RWPE2 (cell line): ENCODE data around the gene SNW1.
A peak's percentile ranks its signal among the peaks of the same experiment; 100 is the strongest.

Source experiments
- ATAC-seq: fragments of 200-7000 bp; cut with Tn5 transposase; 3 replicates; pipeline ENCODE4 v1.9.1; 2021; ENCODE audit warnings: low read depth
- DNase-seq: peaks from one replicate; pipeline ENCODE4 v3.0.0-alpha.2; 2020; ENCODE audit warnings: low spot score
- H3K27ac ChIP-seq: fragments of 450-650 bp; 2 replicates; pipeline ENCODE4 v1.5.1; 2017; ENCODE audit warnings: mild to moderate bottlenecking; ENCODE audit not compliant: poor library complexity, severe bottlenecking
- H3K27me3 ChIP-seq: fragments of 250-450 bp; sonication (Bioruptor Pico); 2 replicates; pipeline ENCODE4 v1.5.1; 2021; ENCODE audit warnings: mild to moderate bottlenecking, moderate library complexity; ENCODE audit not compliant: insufficient read depth, poor library complexity, severe bottlenecking
- H3K36me3 ChIP-seq: fragments of 250-450 bp; sonication (Bioruptor Pico); 2 replicates; pipeline ENCODE4 v1.5.1; 2020; ENCODE audit warnings: low read depth, mild to moderate bottlenecking, moderate library complexity
- H3K4me1 ChIP-seq: fragments of 250-450 bp; sonication (Bioruptor Pico); 2 replicates; pipeline ENCODE4 v1.5.1; 2021; ENCODE audit warnings: mild to moderate bottlenecking, moderate library complexity; ENCODE audit not compliant: insufficient read depth, poor library complexity, severe bottlenecking
- H3K4me3 ChIP-seq: fragments of 250-450 bp; sonication (Bioruptor Pico); 2 replicates; pipeline ENCODE4 v1.5.1; 2021; ENCODE audit warnings: mild to moderate bottlenecking, moderate library complexity; ENCODE audit not compliant: severe bottlenecking
- H3K9me3 ChIP-seq: fragments of 250-450 bp; sonication (Bioruptor Pico); 2 replicates; pipeline ENCODE4 v1.5.1; 2021; ENCODE audit warnings: mild to moderate bottlenecking, moderate library complexity; ENCODE audit not compliant: severe bottlenecking
- CTCF ChIP-seq: fragments of 450-650 bp; IDR thresholded peaks from one replicate; pipeline ENCODE4 v1.5.1; 2017; ENCODE audit warnings: mild to moderate bottlenecking, moderate library complexity; ENCODE audit not compliant: poor library complexity, severe bottlenecking

Gene SNW1

DNA sequence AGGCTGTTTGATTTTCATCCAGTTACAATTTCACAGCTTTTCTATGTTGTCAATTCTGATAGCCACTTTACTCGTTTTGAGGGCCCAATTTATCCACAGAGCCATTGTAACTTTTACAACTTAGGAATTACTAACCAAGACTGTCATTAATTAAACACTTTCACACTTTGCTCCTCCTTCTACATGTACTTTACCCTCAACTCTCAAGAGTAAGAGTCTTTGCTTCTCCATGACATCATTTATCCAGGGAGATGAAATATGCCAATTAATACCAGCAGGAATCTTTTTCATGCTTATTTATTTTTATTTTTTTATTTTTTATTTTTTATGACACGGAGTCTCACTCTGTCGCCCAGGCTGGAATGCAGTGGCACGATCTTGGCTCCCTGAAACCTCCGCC, 39.5 kb downstream of the SNW1 start:
- ATAC-seq (no peak), DNase-seq (no peak)
- no peaks in the 10 kb centered on the region for H3K9me3 ChIP-seq
- TF ChIP-seq CTCF: no peak
- H3K27ac ChIP-seq: no peak overlapping the region
- no peaks in the 10 kb centered on the region for H3K4me1 ChIP-seq
- peaks cover 97% of the 10 kb centered on the region for H3K36me3 ChIP-seq
- H3K4me3 ChIP-seq: no peak overlapping the region
- H3K27me3 ChIP-seq: no peaks in the 10 kb centered on the region

DNA sequence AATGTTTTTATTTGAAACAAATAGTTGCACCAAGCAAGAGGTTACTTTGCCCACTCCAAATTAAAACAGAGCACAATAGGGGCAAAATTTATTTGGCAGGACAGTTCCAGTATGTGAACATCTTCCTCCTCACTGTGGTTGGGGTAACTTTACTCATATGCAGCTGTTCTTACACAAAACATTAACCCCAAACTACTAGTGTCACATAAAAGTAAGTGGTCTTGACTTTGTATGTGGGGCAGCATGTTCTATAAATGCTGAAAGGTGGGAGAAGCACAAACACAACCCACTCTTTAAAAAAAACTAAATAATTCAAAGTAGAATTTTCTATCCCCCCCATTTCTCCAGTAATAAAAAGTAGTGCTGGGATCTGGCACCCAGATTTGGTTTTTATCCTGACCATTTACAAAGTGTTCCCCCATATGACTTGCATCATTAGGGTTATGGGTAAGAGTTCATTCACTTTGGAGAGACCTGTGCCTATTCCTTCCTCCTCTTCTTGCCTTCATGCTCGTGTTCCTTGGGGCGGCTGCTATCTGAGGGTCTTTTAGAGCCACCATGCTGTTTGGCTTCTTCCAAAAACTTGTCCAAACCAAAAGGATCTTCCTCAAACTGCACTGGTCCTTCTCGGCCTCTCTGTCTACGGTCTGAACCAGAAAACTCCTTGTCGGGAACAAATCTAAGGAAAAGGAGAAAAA, 43.2 kb downstream of the SNW1 start:
- H3K36me3 ChIP-seq: peaks cover 98% of the 10 kb centered on the region
- DNase-seq (no peak), ATAC-seq (no peak)
- no peak for TF ChIP-seq CTCF
- H3K27ac ChIP-seq: no peak overlapping the region
- no peak overlapping the region for H3K4me3 ChIP-seq
- no peaks in the 10 kb centered on the region for H3K27me3 ChIP-seq
- no peaks in the 10 kb centered on the region for H3K4me1 ChIP-seq
- H3K9me3 ChIP-seq: no peaks in the 10 kb centered on the region

DNA sequence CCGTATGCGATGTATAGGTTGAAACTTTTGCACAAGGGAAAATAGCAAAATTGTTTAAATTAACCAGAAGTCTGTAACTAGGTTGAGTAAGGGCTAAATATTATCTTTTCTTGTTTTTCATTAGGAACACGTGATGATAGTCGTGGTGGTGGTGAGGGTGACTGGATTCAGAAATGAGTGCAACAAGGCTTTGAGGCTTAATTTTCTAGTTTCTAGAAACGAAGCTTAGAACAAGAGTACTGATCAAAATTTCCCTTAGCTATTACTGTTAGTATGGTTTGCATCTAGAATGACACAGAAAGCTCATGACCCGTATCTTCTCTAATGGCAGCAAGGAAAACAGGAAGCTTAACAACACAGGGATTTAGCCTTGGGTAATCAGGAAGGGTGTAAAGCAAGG, 46.0 kb downstream of the SNW1 start:
- no peak for ATAC-seq
- no peak for TF ChIP-seq CTCF
- H3K4me3 ChIP-seq: no peak overlapping the region
- H3K9me3 ChIP-seq: no peaks in the 10 kb centered on the region
- no peak overlapping the region for H3K27ac ChIP-seq
- H3K4me1 ChIP-seq: no peaks in the 10 kb centered on the region
- DNase-seq: no peak
- peaks cover 100% of the 10 kb centered on the region for H3K36me3 ChIP-seq
- no peaks in the 10 kb centered on the region for H3K27me3 ChIP-seq

GRCh38 chr14:77710364-77710763, 50.6 kb downstream of the SNW1 start:
- H3K36me3 ChIP-seq: peaks cover 79% of the 10 kb centered on the region
- H3K9me3 ChIP-seq: no peaks in the 10 kb centered on the region
- peaks cover 12% of the 10 kb centered on the region for H3K4me1 ChIP-seq
- no peak overlapping the region for H3K4me3 ChIP-seq
- no peak for DNase-seq
- TF ChIP-seq CTCF: no peak
- H3K27ac ChIP-seq: no peak overlapping the region
- no peak for ATAC-seq
- H3K27me3 ChIP-seq: no peaks in the 10 kb centered on the region

- peaks cover 12% of the 10 kb centered on the region for H3K4me1 ChIP-seq
- TF ChIP-seq CTCF: no peak
- H3K27ac ChIP-seq: no peak overlapping the region
- ATAC-seq (no peak), DNase-seq (no peak)
- H3K9me3 ChIP-seq: no peaks in the 10 kb centered on the region
- peaks cover 75% of the 10 kb centered on the region for H3K36me3 ChIP-seq
- H3K4me3 ChIP-seq: peak overlapping the region; percentile 59
- no peaks in the 10 kb centered on the region for H3K27me3 ChIP-seq
Observed at GRCh38 chr14:77709412-77709811, 51.5 kb downstream of the SNW1 start.
